GM19025 (cell line): ENCODE results near the gene SLC35G1.

ENCODE experiments used
- ATAC-seq: cut with Tn5 transposase; IDR thresholded peaks from one replicate; pipeline ENCODE4 v1.9.1; 2021; ENCODE audit warnings: mild to moderate bottlenecking, low read depth, moderate library complexity; ENCODE audit not compliant: unreplicated experiment

The SLC35G1 gene

DNA sequence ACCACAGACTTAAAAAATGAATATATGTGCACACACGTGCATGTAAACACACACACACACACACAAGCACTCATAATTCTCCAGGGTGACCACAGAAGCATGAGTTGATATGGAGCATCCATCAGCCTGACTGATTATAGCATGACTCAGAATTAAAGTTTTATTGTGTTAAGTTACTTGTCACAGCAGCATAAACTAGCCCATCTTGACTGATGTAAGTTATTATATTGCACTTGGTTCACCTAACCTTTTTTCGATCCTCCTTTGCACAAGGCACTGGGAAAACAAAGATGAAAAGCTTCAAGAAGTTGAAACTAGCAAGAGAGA is 18.8 kb upstream of the SLC35G1 start:
- no peak for ATAC-seq

DNA sequence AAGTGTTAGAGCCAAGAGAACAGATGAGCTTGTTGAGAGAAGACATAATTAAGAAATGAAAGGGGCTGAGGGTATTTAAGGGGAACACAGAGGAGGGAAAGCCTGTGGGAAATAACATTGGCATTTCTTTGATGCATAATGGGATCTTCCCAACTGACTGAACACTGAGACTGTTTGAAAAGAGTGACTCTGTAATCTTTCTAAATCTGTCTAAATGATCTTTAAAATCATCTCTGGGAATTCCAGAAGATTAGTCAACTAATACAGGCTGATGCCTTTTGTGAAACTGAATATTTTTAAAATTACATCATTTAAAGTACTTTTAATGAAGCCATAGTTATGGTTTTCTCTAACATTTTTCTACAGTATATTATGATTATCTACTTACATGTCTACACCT is 17.4 kb upstream of the SLC35G1 start:
- ATAC-seq = no peak

GRCh38 chr10:93879273-93879672 is 14.5 kb upstream of the SLC35G1 start:
- ATAC-seq = no peak

DNA sequence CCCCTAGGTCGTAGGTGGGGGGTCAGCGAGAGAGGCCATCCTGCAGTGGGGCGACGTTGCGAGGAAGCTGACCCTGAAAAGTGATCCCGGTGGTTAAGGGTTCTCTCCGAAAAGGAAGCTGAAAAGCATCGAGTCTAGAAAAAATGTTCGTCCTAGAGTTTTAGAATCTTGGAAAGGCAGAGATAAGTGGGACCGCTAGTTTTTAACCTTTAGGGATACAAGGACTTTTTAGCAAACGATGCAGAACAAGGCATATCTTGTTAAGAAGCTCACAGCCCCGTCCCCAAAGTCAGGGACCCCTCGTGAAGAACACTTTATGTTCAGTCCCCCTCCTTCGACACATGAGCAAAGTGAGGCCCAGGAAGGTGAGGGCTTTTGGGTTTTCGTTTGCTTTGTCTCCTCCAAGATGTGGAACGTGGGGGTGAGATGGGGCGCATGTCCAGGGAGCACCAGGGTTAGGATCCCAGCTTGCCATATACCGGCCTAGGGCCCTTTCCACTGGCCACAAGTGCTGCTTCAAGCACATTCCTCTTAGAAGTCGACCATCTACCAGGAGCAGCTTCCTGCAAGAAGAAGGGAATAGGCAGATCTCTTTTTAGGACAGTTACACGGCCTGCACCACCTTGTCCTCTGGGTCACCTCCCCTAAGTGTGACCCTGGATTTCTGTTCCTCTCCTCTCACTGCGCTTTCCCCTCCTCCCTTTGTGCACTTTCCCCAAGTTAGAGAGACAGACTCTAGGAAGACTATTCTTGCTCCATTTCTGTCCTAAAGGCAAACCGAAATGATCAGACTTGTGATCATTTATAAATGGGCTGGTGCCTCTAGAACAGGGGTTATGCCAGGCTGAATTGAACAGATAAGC is 969 bp downstream of the SLC35G1 start:
- no peak for ATAC-seq

GRCh38 chr10:93897070-93897780 is 3.4 kb downstream of the SLC35G1 start:
- no peak for ATAC-seq

DNA sequence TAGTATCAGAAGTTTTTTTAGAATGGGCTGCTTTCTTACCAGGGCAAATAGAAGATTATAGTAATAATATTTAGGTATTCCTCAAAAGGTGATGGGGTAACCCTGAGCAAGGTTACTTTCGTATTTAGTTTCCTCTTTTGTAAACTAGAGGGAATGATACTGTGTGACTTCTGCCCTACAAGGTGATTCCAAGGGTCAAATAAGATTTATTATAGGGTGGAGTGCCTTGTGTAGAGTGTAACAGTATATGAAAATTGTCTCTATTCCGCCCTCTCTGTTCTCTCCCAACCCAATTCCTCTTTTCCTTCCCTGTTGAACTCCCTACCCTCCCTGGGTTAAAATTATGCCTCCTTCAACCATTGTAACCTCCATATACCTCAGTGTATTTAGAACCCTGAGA is 5.3 kb downstream of the SLC35G1 start:
- no peak for ATAC-seq

GRCh38 chr10:93903051-93903450 is 9.3 kb downstream of the SLC35G1 start:
- no peak for ATAC-seq

DNA sequence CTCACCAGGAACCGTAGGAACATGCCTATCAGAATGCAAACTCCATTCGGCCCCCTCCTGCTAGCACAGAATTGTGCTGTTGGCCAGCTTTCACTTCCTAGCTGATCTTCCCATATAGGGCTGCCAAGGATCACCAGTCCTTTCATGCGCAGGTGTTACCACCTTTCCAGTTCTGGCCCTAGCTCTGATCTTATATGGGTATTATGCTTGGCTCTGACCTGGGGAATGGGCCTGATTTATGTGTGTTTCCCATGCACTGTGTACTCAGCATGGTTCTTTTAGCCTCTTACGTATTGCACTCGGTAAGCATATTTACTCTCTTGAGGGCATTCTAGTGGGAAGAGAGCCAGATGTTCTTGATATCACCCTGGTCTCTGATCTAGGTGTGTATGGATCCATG is 11.1 kb downstream of the SLC35G1 start:
- ATAC-seq = no peak

GRCh38 chr10:93907059-93907458 is 13.3 kb downstream of the SLC35G1 start:
- ATAC-seq = no peak

DNA sequence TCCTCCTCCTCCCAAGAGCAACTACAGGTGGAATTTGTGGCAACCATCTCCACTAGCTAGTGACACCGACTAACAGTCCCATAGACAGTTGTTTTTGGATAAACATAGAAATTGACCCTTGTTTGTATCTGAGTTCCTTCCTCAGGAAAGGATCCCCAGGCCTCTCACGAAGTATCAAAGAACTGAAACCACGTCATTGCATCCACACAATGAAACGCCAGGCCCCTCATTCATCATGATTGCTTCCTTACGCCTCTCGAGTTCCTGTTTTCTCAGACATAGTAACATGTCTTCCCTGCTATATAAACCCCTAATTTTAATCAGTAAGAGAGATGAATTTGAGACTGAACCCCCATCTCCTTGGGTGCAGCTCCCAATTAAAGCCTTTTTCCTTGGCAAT is 18.1 kb downstream of the SLC35G1 start:
- ATAC-seq = no peak

DNA sequence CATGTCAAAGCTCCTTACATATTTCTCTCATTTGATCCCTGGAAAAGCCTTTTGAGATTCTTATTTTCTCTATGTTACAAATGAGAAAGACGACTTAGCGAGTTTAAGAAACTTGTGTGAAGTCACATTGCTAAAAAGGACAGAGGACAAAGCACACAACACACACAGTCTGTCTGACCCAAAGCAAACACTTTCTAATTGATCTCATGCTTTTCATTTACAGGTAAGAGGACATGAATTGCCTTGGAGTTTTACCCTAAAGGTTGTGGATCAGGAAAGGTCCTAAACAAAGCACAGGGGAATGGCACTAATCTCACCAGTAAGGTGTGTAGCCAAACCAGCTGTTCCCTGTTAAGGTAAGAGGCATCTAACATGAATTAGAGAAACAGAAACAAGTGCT is 18.7 kb downstream of the SLC35G1 start:
- no peak for ATAC-seq

DNA sequence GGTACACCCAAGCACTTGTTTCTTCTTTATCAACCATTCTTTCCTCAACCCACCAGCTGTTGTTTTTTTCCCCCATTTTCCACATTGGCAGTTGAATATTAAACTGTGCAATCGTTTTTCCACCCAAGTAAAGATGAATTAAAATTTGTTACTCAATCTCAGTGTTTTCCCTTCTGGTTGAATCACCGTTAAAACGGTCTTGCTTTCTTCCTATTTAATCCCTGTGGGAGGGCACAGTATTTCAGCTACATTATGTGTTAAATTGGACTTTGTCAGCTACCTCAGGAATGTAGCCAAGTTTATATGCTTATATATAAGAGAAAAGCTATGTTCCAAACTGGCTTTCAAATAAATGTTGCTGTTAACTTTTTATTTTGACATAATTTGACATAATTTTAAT is 19.9 kb downstream of the SLC35G1 start:
- ATAC-seq = no peak

- ATAC-seq = no peak
Measured at GRCh38 chr10:93915598-93915997, 21.8 kb downstream of the SLC35G1 start.

DNA sequence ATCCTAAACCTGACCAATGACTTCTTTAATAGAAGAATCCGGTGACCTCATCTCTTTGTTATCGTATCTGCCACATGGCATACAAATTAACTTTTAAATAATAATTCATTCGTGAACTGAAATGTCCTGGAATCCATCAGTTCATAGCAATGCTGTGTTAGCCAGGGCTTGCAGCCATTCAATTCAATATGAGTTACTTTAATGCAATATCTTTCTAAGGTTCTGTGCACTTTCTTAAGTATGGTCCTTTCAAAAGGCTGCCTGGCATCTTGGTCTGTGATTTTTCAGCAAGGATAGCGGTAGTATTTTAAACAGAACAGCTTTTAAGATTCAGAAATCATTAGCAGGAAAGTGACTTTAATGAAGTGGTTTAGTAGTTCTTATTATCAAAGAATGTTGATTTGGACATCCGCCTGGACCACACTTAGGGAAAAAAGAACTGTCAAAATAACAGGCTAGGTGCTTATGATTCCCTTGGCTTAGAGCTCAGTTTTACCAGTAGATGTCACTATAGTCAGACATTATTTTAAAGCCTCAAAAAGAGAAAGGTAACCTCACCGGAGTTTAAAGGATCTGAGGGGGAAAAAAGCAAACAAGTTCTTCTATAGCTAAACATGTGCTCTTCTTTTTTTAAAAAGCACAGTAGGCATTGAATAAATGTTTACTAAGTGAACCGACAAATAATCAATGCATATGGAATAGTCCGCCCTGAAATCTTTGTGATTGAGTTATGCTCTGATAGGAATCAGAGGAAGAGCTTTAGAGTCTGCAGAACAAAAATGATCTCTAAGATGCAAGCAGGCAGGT is 22.7 kb downstream of the SLC35G1 start:
- no peak for ATAC-seq

DNA sequence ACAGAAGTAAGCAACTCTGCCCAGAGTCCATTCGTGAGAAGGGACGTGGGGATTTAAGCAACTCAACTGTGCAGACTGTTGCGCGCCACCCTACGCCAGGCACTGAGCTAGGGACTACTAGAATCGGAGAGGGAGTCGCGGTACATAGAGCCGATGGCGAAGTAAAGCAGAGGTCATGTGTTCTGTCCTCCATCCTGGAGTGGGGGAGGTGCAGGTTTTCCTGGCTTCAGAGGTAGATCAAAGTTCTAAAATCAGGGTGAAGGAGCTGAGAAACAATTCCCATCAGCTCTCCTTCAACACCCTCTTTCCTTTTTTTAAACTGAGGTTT is 23.2 kb downstream of the SLC35G1 start:
- ATAC-seq = no peak

- ATAC-seq = no peak
Measured at GRCh38 chr10:93917821-93918220, 24.0 kb downstream of the SLC35G1 start.

- no peak for ATAC-seq
Measured at GRCh38 chr10:93921338-93921737, 27.6 kb downstream of the SLC35G1 start.

DNA sequence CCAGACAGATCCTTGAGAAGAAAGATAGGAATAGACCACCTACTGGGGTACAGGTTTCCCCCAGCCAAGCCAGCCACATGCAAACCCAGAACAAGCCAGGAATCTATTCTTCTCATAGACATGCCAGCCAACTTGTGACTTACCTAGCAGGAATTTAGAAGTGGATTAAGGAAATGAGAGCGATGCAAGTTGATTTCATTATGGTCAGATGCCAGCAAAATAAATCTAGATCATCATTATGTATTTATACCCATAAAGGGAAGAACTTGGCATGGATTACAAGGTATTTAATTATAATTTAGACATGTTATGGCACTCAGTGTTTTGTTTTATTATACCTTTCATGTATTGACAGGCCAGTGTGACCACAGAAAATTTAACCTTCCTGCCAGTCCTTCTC is 32.8 kb downstream of the SLC35G1 start:
- ATAC-seq = no peak

DNA sequence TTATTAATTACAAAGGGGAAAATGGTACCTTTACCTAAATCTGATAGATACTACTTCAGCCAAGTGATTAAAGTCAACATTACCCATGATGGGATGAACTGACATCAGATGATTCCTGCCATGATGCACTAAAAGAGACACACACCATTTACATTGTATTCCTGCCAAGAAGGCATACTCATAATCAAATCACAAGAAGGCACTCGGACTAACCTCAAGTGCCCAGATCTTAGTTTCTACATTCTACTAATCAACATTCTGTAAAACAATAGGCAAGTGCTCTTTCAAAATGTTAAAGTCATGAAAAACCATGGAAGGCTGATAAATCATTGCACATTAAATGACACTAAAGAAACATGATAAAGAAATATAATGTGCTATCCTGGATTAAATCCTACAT is 44.4 kb downstream of the SLC35G1 start:
- ATAC-seq = no peak

GRCh38 chr10:93940881-93941280 is 47.1 kb downstream of the SLC35G1 start:
- ATAC-seq = no peak

GRCh38 chr10:93941606-93942005 is 47.8 kb downstream of the SLC35G1 start:
- no peak for ATAC-seq
